DOHH2 (cell line): ENCODE results near the gene TTLL10.
A peak's percentile ranks its signal among the peaks of the same experiment; 100 is the strongest.

Experiments
- H3F3A ChIP-seq: fragments of 200-600 bp; sonication (generic), shearing (Covaris generic); 2 replicates; pipeline ENCODE4 v1.6.0; 2016; ENCODE audit warnings: antibody characterized with exemption, mild to moderate bottlenecking; ENCODE audit not compliant: control insufficient read depth, insufficient read depth
- H3K27ac ChIP-seq: fragments of 200-600 bp; sonication (generic); 2 replicates; pipeline ENCODE4 v1.5.1; 2014; ENCODE audit warnings: low read depth, mild to moderate bottlenecking, low read length, moderate library complexity
- H3K27me3 ChIP-seq: fragments of 200-600 bp; sonication (generic); 2 replicates; pipeline ENCODE4 v1.6.1; 2014; ENCODE audit warnings: mild to moderate bottlenecking, low read length, mixed read lengths; ENCODE audit not compliant: control insufficient read depth
- H3K36me3 ChIP-seq: fragments of 200-600 bp; sonication (generic); 2 replicates; pipeline ENCODE4 v1.6.1; 2014; ENCODE audit warnings: mild to moderate bottlenecking, low read length, moderate library complexity, mixed read lengths; ENCODE audit not compliant: control insufficient read depth
- H3K4me1 ChIP-seq: fragments of 200-600 bp; sonication (generic); 2 replicates; pipeline ENCODE4 v1.6.1; 2014; ENCODE audit warnings: mild to moderate bottlenecking, low read length, mixed read lengths; ENCODE audit not compliant: control insufficient read depth
- H3K4me2 ChIP-seq: fragments of 200-600 bp; sonication (generic); 2 replicates; pipeline ENCODE4 v1.6.0; 2014; ENCODE audit warnings: mild to moderate bottlenecking, low read length, moderate library complexity
- H3K4me3 ChIP-seq: fragments of 200-600 bp; sonication (generic); 2 replicates; pipeline ENCODE4 v1.5.1; 2014; ENCODE audit warnings: mild to moderate bottlenecking, low read length, mixed read lengths
- H3K79me2 ChIP-seq: fragments of 200-600 bp; sonication (generic); 2 replicates; pipeline ENCODE4 v1.6.1; 2014; ENCODE audit warnings: mild to moderate bottlenecking, low read length, mixed read lengths; ENCODE audit not compliant: control insufficient read depth
- H3K9me2 ChIP-seq: fragments of 200-600 bp; sonication (generic); replicated peaks from 2 replicates; pipeline ENCODE4 v1.6.1; 2014; ENCODE audit warnings: mild to moderate bottlenecking, low read length, mixed read lengths; ENCODE audit not compliant: control insufficient read depth
- H3K9me3 ChIP-seq: fragments of 200-600 bp; sonication (generic); 2 replicates; pipeline ENCODE4 v1.6.1; 2014; ENCODE audit warnings: antibody characterized with exemption, low read length, mixed read lengths; ENCODE audit not compliant: control insufficient read depth, insufficient read depth
- H4K20me1 ChIP-seq: fragments of 200-600 bp; sonication (generic); 2 replicates; pipeline ENCODE4 v1.6.0; 2014; ENCODE audit warnings: low read depth, mild to moderate bottlenecking, antibody characterized with exemption, low read length, moderate library complexity; ENCODE audit not compliant: control insufficient read depth, insufficient read depth
- CTCF ChIP-seq: fragments of 200-600 bp; sonication (generic); IDR thresholded peaks from one replicate; pipeline ENCODE4 v1.5.1; 2014; ENCODE audit warnings: antibody characterized with exemption, mild to moderate bottlenecking, low read depth, low read length; ENCODE audit not compliant: poor library complexity, severe bottlenecking
- EZH2phosphoT487 ChIP-seq: fragments of 200-600 bp; sonication (generic); IDR thresholded peaks from 2 replicates; pipeline ENCODE4 v1.6.1; 2017; ENCODE audit warnings: borderline replicate concordance, mild to moderate bottlenecking, antibody characterized with exemption, low read length, moderate library complexity, mixed read lengths

Gene TTLL10

GRCh38 chr1:1170215-1171091 lies 3.2 kb upstream of the TTLL10 start:
- Histone ChIP-seq H3K4me2 (peak overlapping the region; percentile 42), H4K20me1 (no peaks in the 10 kb centered on the region), H3K27ac (no peak overlapping the region), H3K36me3 (no peaks in the 10 kb centered on the region), H3K4me1 (peaks cover 44% of the 10 kb centered on the region), H3K27me3 (peaks cover 52% of the 10 kb centered on the region), H3K79me2 (no peaks in the 10 kb centered on the region), H3K9me3 (peaks cover 2% of the 10 kb centered on the region; the same call in 1 of the 2 replicates), H3F3A (no peaks in the 10 kb centered on the region), H3K4me3 (peak overlapping the region; percentile 8; the same call in 1 of the 2 replicates), H3K9me2 (no peaks in the 10 kb centered on the region)
- no peak for TF ChIP-seq CTCF
- TF ChIP-seq EZH2phosphoT487 = no peak

- H3K4me3 ChIP-seq = no peak overlapping the region
- peaks cover 47% of the 10 kb centered on the region for H3K4me1 ChIP-seq
- no peaks in the 10 kb centered on the region for H3K9me2 ChIP-seq
- H3K27me3 ChIP-seq = peaks cover 54% of the 10 kb centered on the region
- TF ChIP-seq EZH2phosphoT487 = no peak
- no peak for TF ChIP-seq CTCF
- H4K20me1 ChIP-seq = no peaks in the 10 kb centered on the region
- no peaks in the 10 kb centered on the region for H3F3A ChIP-seq
- peak overlapping the region; percentile 51 for H3K4me2 ChIP-seq
- H3K79me2 ChIP-seq = no peaks in the 10 kb centered on the region
- H3K9me3 ChIP-seq = peaks cover 7% of the 10 kb centered on the region; the same call in 1 of the 2 replicates
- no peak overlapping the region for H3K27ac ChIP-seq
- no peaks in the 10 kb centered on the region for H3K36me3 ChIP-seq
These were observed 2.5 kb upstream of the TTLL10 start for GRCh38 chr1:1171161-1171545.

GRCh38 chr1:1171546-1172340 lies 1.9 kb upstream of the TTLL10 start:
- Histone ChIP-seq H3K27me3 (peaks cover 54% of the 10 kb centered on the region), H3K79me2 (no peaks in the 10 kb centered on the region), H3K4me1 (peaks cover 47% of the 10 kb centered on the region), H3K9me2 (no peaks in the 10 kb centered on the region), H3K9me3 (peaks cover 11% of the 10 kb centered on the region; the same call in 1 of the 2 replicates), H3K27ac (no peak overlapping the region), H3F3A (no peaks in the 10 kb centered on the region), H3K36me3 (no peaks in the 10 kb centered on the region), H3K4me2 (peak overlapping the region; percentile 51), H3K4me3 (no peak overlapping the region), H4K20me1 (no peaks in the 10 kb centered on the region)
- no peak for TF ChIP-seq CTCF
- no peak for TF ChIP-seq EZH2phosphoT487
